HCT116 (cell line): ENCODE results near the gene IKZF3. TPM values are rescaled to one million over a fixed set of nuclear protein-coding genes. Genes with fewer than 3 reads are reported as not detected.

Experiments
- ATAC-seq: fragments of 200-7000 bp; cut with Tn5 transposase; 2 replicates; pipeline ENCODE4 v1.9.1; 2020; ENCODE audit warnings: mild to moderate bottlenecking, moderate library complexity
- BruUV-seq: library from RNA; stranded (reverse); fragments of 400-500 nt; replicated peaks from 2 replicates; lab custom pipeline; 2021; lab: Mats Ljungman, UMichigan
- CTCF ChIA-PET: fragments of 300-600 bp; sonication (Branson Sonifier 250); formaldehyde crosslinking; loops from one replicate; lab custom pipeline; 2021; ENCODE audit warnings: antibody characterized with exemption; lab: Charles Lee
- POLR2A ChIA-PET: fragments of 300-600, 350-600 bp; sonication (Branson Sonifier 250); formaldehyde crosslinking; loops from one replicate; lab custom pipeline; 2021; ENCODE audit warnings: antibody characterized with exemption; lab: Charles Lee
- RAD21 ChIA-PET, 2 experiments: fragments of 300-600 bp; sonication (Branson Sonifier 250); formaldehyde crosslinking; loops; one replicate each; lab custom pipeline; 2023; ENCODE audit warnings: low total read pairs in 2 of 2; ENCODE audit not compliant: uncharacterized antibody in 2 of 2, unreplicated experiment in 2 of 2, low non-redundant PET in 1 of 2; lab: Charles Lee
- DNase-seq: peaks from one replicate; pipeline ENCODE4 v3.0.0-alpha.2; 2010; ENCODE audit warnings: low read depth, low spot score
- H2AFZ ChIP-seq: fragments of 200-600 bp; shearing (Covaris generic), sonication (generic); 2 replicates; pipeline ENCODE4 v1.6.1; 2017; ENCODE audit warnings: low read depth, mixed run types, mixed read lengths, antibody characterized with exemption, low read length; ENCODE audit not compliant: poor library complexity, severe bottlenecking
- H3K27ac ChIP-seq: 2 replicates; pipeline ENCODE4 v1.5.1; 2012; ENCODE audit warnings: low read depth, low read length
- H3K27me3 ChIP-seq: fragments of 200-600 bp; sonication (generic); 2 replicates; pipeline ENCODE4 v1.6.1; 2016; ENCODE audit warnings: mixed run types, low read length, mixed read lengths; ENCODE audit not compliant: insufficient read depth
- H3K36me3 ChIP-seq, 2 experiments: fragments of 200-500 bp in 1 of 2; fragments of 200-600 bp in 1 of 2; sonication (Bioruptor generic) in 1 of 2; sonication (generic) in 1 of 2; 2 replicates each; pipeline versions ENCODE4 v1.5.1 to v1.6.1; 2014 to 2016; ENCODE audit warnings: low read length in 2 of 2, inconsistent platforms in 1 of 2, mixed read lengths in 1 of 2, mixed run types in 1 of 2; ENCODE audit not compliant: insufficient read depth in 2 of 2, control insufficient read depth in 1 of 2
- H3K4me1 ChIP-seq, 2 experiments: fragments of 200-600 bp in 1 of 2; sonication (generic) in 1 of 2; 2 replicates each; pipeline versions ENCODE4 v1.5.1 to v1.6.1; 2012 to 2017; ENCODE audit warnings: low read length in 2 of 2, inconsistent platforms in 1 of 2, mild to moderate bottlenecking in 1 of 2, mixed read lengths in 1 of 2, mixed run types in 1 of 2, moderate library complexity in 1 of 2; ENCODE audit not compliant: insufficient read depth in 2 of 2, control insufficient read depth in 1 of 2
- H3K4me2 ChIP-seq: fragments of 200-600 bp; sonication (generic); 2 replicates; pipeline ENCODE4 v1.6.1; 2017; ENCODE audit warnings: mixed run types, low read length, mixed read lengths
- H3K4me3 ChIP-seq, 2 experiments: fragments of 200-600 bp in 1 of 2; sonication (generic) in 1 of 2; replicated peaks in 1 of 2; 2 replicates each; pipeline ENCODE4 v1.5.1; 2011 to 2016; ENCODE audit warnings: low read length in 2 of 2, control low read depth in 1 of 2, low read depth in 1 of 2, mild to moderate bottlenecking in 1 of 2, mixed read lengths in 1 of 2, mixed run types in 1 of 2
- H3K79me2 ChIP-seq: fragments of 200-600 bp; sonication (generic); 2 replicates; pipeline ENCODE4 v1.6.1; 2017; ENCODE audit warnings: mild to moderate bottlenecking, mixed run types, low read length, moderate library complexity, mixed read lengths; ENCODE audit not compliant: insufficient read depth
- H3K9ac ChIP-seq: fragments of 200-600 bp; sonication (generic); 2 replicates; pipeline ENCODE4 v1.6.1; 2016; ENCODE audit warnings: low read length, mixed read lengths
- H3K9me2 ChIP-seq: fragments of 200-600 bp; sonication (generic), shearing (Covaris generic); 2 replicates; pipeline ENCODE4 v1.6.1; 2017; ENCODE audit warnings: mixed run types, mild to moderate bottlenecking, moderate library complexity; ENCODE audit not compliant: insufficient read depth
- H3K9me3 ChIP-seq, 2 experiments: fragments of 200-500 bp in 1 of 2; fragments of 200-600 bp in 1 of 2; sonication (Bioruptor generic) in 1 of 2; sonication (generic) in 1 of 2; 2 replicates each; pipeline ENCODE4 v1.6.1; 2014 to 2017; ENCODE audit warnings: low read length in 2 of 2, mixed read lengths in 2 of 2, inconsistent platforms in 1 of 2, low read depth in 1 of 2, mild to moderate bottlenecking in 1 of 2, mixed run types in 1 of 2, moderate library complexity in 1 of 2; ENCODE audit not compliant: control insufficient read depth in 1 of 2, insufficient read depth in 1 of 2
- H4K20me1 ChIP-seq: fragments of 200-600 bp; sonication (generic), shearing (Covaris generic); 2 replicates; pipeline ENCODE4 v1.6.1; 2017; ENCODE audit warnings: mixed run types, mild to moderate bottlenecking, moderate library complexity; ENCODE audit not compliant: insufficient read depth
- ATF3 ChIP-seq: IDR thresholded peaks from 2 replicates; pipeline ENCODE4 v1.6.1; 2012
- CBX3 ChIP-seq: IDR thresholded peaks from 2 replicates; pipeline ENCODE4 v1.6.1; 2012; ENCODE audit warnings: low read depth
- CEBPB ChIP-seq: IDR thresholded peaks from 2 replicates; pipeline ENCODE4 v1.6.1; 2012; ENCODE audit warnings: low read depth
- EGR1 ChIP-seq: IDR thresholded peaks from 2 replicates; pipeline ENCODE4 v1.6.1; 2012; ENCODE audit warnings: low read depth
- ELF1 ChIP-seq: IDR thresholded peaks from 2 replicates; pipeline ENCODE4 v1.6.1; 2012; ENCODE audit warnings: low read depth, borderline replicate concordance
- EZH2phosphoT487 ChIP-seq: fragments of 200-600 bp; IDR thresholded peaks from 2 replicates; pipeline ENCODE4 v1.6.1; 2018; ENCODE audit warnings: antibody characterized with exemption, borderline replicate concordance
- FOSL1 ChIP-seq: IDR thresholded peaks from 2 replicates; pipeline ENCODE4 v1.6.1; 2012; ENCODE audit warnings: low read depth
- JUND ChIP-seq: IDR thresholded peaks from 2 replicates; pipeline ENCODE4 v1.6.1; 2012
- MAX ChIP-seq: IDR thresholded peaks from 2 replicates; pipeline ENCODE4 v1.6.1; 2012
- POLR2A ChIP-seq: IDR thresholded peaks from 2 replicates; pipeline ENCODE4 v1.7.0; 2011; ENCODE audit warnings: borderline replicate concordance; ENCODE audit not compliant: insufficient read depth, insufficient read length; ENCODE audit errors: extremely low read depth
- POLR2AphosphoS5 ChIP-seq: IDR thresholded peaks from 2 replicates; pipeline ENCODE4 v1.6.1; 2011; ENCODE audit warnings: mild to moderate bottlenecking, low read depth, low read length, moderate library complexity
- RAD21 ChIP-seq: IDR thresholded peaks from 2 replicates; pipeline ENCODE4 v1.6.1; 2012; ENCODE audit warnings: low read depth, mild to moderate bottlenecking
- REST ChIP-seq: IDR thresholded peaks from 2 replicates; pipeline ENCODE4 v1.6.1; 2012; ENCODE audit warnings: low read depth
- SIN3A ChIP-seq: IDR thresholded peaks from 2 replicates; pipeline ENCODE4 v1.6.1; 2012; ENCODE audit warnings: low read depth
- SP1 ChIP-seq: IDR thresholded peaks from 2 replicates; pipeline ENCODE4 v1.6.1; 2012; ENCODE audit warnings: low read depth
- TCF7L2 ChIP-seq: IDR thresholded peaks from 2 replicates; pipeline ENCODE4 v1.7.0; 2011; ENCODE audit warnings: borderline replicate concordance, inconsistent platforms; ENCODE audit not compliant: insufficient read depth, insufficient read length; ENCODE audit errors: extremely low read depth
- ZFX ChIP-seq: fragments of 450-650 bp; IDR thresholded peaks from 2 replicates; pipeline ENCODE4 v1.6.1; 2017
- ZNF274 ChIP-seq: fragments of 200-500 bp; sonication (Bioruptor generic); IDR thresholded peaks from 2 replicates; pipeline ENCODE4 v1.6.1; 2014; ENCODE audit warnings: mild to moderate bottlenecking, low read depth, low read length, inconsistent platforms
- intact Hi-C: fragments of 100-400 bp; cut with micrococcal nuclease; formaldehyde crosslinking; loops from 2 replicates; pipeline ENCODE4 v1.10.0; 2022
- total RNA-seq: library from RNA; stranded (reverse); gene quantifications from one replicate; pipeline ENCODE4 v1.2.1, GENCODE V29; 2021; ENCODE audit not compliant: unreplicated experiment
- TF ChIP-seq, protein P1 (sequence below), 3 experiments: fragments of 200-600 bp in 1 of 3; sonication (generic) in 1 of 3; IDR thresholded peaks in 2 of 3; conservative IDR thresholded peaks in 1 of 3; 2 replicates each; pipeline ENCODE4 v1.5.1; 2012 to 2017; ENCODE audit warnings: low read depth in 2 of 3, low read length in 2 of 3, antibody characterized with exemption in 1 of 3, borderline replicate concordance in 1 of 3, control low read depth in 1 of 3, mild to moderate bottlenecking in 1 of 3, mixed read lengths in 1 of 3, mixed run types in 1 of 3, moderate library complexity in 1 of 3; ENCODE audit not compliant: insufficient read depth in 1 of 3
- TF ChIP-seq, protein P2 (sequence below): IDR thresholded peaks from 2 replicates; pipeline ENCODE4 v1.6.1; 2011; ENCODE audit warnings: mild to moderate bottlenecking, low read length, moderate library complexity; ENCODE audit not compliant: insufficient replicate concordance; ENCODE audit errors: extremely low read depth

The IKZF3 gene
- total RNA-seq, 1 experiment from 2014 or later: 0.30 TPM

- Histone ChIP-seq H3K4me1 (peaks cover 12 to 28% of the 10 kb centered on the region in 2 experiments), H2AFZ (peak overlapping the region; percentile 80), H3K4me3 (no peak overlapping the region), H3K9me2 (no peaks in the 10 kb centered on the region), H3K27me3 (peaks cover 9% of the 10 kb centered on the region), H3K27ac (no peak overlapping the region), H3K9me3 (no peaks in the 10 kb centered on the region), H3K4me2 (peak overlapping the region; percentile 57), H4K20me1 (no peaks in the 10 kb centered on the region), H3K36me3 (no peaks in the 10 kb centered on the region), H3K79me2 (no peaks in the 10 kb centered on the region), H3K9ac (no peak overlapping the region)
- DNase-seq: peak; percentile 63
- no TSS peak for BruUV-seq
- POLR2A ChIA-PET: no interaction called here
- RAD21 ChIA-PET: interaction anchor here in 1 of 2 experiments (0.6 kb wide), 1 partner anchor 694 kb away, joined by 3 read pairs; no protein-coding TSS in a partner anchor
- intact Hi-C loops: no loop called here
- ATAC-seq: peak; percentile 91
- CTCF ChIA-PET: interaction anchor here (1.5 kb wide), 1 partner anchor 39 kb away, joined by 3 read pairs; the partner anchor contains the start of gene MIEN1
- TF ChIP-seq ZFX (no peak), ATF3 (0 out of 2 replicates have a peak, but pooled peaks have one; percentile 37), POLR2AphosphoS5 (0 out of 2 replicates have a peak, but pooled peaks have one; percentile 28), SP1 (peak; percentile 68), REST (no peak), EGR1 (no peak), CEBPB (peak; percentile 75), CBX3 (peak; percentile 51; the same call in 1 of the 2 replicates), SIN3A (peak; percentile 63), ELF1 (no peak), ZNF274 (no peak), POLR2A (no peak), FOSL1 (peak; percentile 69), JUND (peak; percentile 71), MAX (peak; percentile 67), EZH2phosphoT487 (no peak), TCF7L2 (no peak), RAD21 (no peak)
- TF ChIP-seq, protein P1, sequence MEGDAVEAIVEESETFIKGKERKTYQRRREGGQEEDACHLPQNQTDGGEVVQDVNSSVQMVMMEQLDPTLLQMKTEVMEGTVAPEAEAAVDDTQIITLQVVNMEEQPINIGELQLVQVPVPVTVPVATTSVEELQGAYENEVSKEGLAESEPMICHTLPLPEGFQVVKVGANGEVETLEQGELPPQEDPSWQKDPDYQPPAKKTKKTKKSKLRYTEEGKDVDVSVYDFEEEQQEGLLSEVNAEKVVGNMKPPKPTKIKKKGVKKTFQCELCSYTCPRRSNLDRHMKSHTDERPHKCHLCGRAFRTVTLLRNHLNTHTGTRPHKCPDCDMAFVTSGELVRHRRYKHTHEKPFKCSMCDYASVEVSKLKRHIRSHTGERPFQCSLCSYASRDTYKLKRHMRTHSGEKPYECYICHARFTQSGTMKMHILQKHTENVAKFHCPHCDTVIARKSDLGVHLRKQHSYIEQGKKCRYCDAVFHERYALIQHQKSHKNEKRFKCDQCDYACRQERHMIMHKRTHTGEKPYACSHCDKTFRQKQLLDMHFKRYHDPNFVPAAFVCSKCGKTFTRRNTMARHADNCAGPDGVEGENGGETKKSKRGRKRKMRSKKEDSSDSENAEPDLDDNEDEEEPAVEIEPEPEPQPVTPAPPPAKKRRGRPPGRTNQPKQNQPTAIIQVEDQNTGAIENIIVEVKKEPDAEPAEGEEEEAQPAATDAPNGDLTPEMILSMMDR (IDR thresholded peaks at IDR 0.05 in 2 of 3, conservative IDR thresholded peaks at IDR 0.05 in 1 of 3; ENCODE audit: borderline replicate concordance in 1 of 3, insufficient read depth in 1 of 3, low read depth in 2 of 3, low read length in 2 of 3): no peak
- TF ChIP-seq, protein P2, sequence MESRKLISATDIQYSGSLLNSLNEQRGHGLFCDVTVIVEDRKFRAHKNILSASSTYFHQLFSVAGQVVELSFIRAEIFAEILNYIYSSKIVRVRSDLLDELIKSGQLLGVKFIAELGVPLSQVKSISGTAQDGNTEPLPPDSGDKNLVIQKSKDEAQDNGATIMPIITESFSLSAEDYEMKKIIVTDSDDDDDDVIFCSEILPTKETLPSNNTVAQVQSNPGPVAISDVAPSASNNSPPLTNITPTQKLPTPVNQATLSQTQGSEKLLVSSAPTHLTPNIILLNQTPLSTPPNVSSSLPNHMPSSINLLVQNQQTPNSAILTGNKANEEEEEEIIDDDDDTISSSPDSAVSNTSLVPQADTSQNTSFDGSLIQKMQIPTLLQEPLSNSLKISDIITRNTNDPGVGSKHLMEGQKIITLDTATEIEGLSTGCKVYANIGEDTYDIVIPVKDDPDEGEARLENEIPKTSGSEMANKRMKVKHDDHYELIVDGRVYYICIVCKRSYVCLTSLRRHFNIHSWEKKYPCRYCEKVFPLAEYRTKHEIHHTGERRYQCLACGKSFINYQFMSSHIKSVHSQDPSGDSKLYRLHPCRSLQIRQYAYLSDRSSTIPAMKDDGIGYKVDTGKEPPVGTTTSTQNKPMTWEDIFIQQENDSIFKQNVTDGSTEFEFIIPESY: no peak
Observed at GRCh38 chr17:39769974-39770587, 94.0 kb downstream of the IKZF3 start.
